ENCODE data around the gene PACS1.

PACS1 gene

DNA sequence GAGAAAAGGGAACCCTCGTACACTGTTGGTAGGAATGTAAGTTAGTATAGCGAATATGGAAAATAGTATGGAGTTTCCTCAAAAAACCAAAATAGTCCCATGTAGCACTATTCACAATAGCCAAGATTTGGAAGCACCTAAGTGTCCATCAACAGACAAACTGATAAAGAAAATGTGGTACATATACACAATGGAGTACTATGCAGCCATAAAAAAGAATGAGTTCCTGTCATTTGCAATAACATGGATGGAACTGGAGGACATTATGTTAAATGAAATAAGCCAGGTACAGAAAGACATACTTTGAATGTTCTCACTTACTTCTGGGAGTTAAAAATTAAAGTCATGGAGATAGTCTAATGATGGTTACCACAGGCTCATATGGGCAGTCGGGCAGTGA is 134.3 kb downstream of the PACS1 start:
- DNase-seq (ENCODE audit: extremely low spot score): no peak
- ChIA-PET POLR2A (no interaction called here), CTCF (no interaction called here)
- no peak for TF ChIP-seq HDGF (IDR thresholded peaks at IDR 0.05; ENCODE audit: borderline replicate concordance)
- no peak for TF ChIP-seq ELF4 (IDR thresholded peaks at IDR 0.05)
- TF ChIP-seq, protein P1, sequence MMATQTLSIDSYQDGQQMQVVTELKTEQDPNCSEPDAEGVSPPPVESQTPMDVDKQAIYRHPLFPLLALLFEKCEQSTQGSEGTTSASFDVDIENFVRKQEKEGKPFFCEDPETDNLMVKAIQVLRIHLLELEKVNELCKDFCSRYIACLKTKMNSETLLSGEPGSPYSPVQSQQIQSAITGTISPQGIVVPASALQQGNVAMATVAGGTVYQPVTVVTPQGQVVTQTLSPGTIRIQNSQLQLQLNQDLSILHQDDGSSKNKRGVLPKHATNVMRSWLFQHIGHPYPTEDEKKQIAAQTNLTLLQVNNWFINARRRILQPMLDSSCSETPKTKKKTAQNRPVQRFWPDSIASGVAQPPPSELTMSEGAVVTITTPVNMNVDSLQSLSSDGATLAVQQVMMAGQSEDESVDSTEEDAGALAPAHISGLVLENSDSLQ (IDR thresholded peaks at IDR 0.05): no peak
- no peak for TF ChIP-seq ARNT (IDR thresholded peaks at IDR 0.05)
- no peak for TF ChIP-seq FOXM1 (IDR thresholded peaks at IDR 0.05; ENCODE audit: borderline replicate concordance)
- no peak for TF ChIP-seq FOXK2 (IDR thresholded peaks at IDR 0.05)
- TF ChIP-seq SUZ12 (IDR thresholded peaks at IDR 0.05): no peak
- no peak for TF ChIP-seq LEF1 (IDR thresholded peaks at IDR 0.05; ENCODE audit: borderline replicate concordance)
- TF ChIP-seq NFRKB (IDR thresholded peaks at IDR 0.05): no peak
- TF ChIP-seq L3MBTL2 (conservative IDR thresholded peaks at IDR 0.05): no peak
- TF ChIP-seq FOXA1 (IDR thresholded peaks at IDR 0.05): no peak
- no peak for TF ChIP-seq CTBP1 (IDR thresholded peaks at IDR 0.05; ENCODE audit: borderline replicate concordance)
- no peak for TF ChIP-seq BHLHE40 (IDR thresholded peaks at IDR 0.05; ENCODE audit: borderline replicate concordance)
- TF ChIP-seq SP1 (IDR thresholded peaks at IDR 0.05): no peak
- TF ChIP-seq TARDBP (IDR thresholded peaks at IDR 0.05): no peak
- TF ChIP-seq ZNF384 (IDR thresholded peaks at IDR 0.05): no peak

GRCh38 chr11:66207816-66208215 is 137.7 kb downstream of the PACS1 start:
- no peak for TF ChIP-seq HDGF (IDR thresholded peaks at IDR 0.05; ENCODE audit: borderline replicate concordance)
- TF ChIP-seq BHLHE40 (IDR thresholded peaks at IDR 0.05; ENCODE audit: borderline replicate concordance): no peak
- no peak for TF ChIP-seq FOXK2 (IDR thresholded peaks at IDR 0.05)
- no peak for TF ChIP-seq ARNT (IDR thresholded peaks at IDR 0.05)
- no peak for TF ChIP-seq ELF4 (IDR thresholded peaks at IDR 0.05)
- no peak for TF ChIP-seq TARDBP (IDR thresholded peaks at IDR 0.05)
- no peak for TF ChIP-seq CTBP1 (IDR thresholded peaks at IDR 0.05; ENCODE audit: borderline replicate concordance)
- no peak for TF ChIP-seq SP1 (IDR thresholded peaks at IDR 0.05)
- no peak for TF ChIP-seq FOXA1 (IDR thresholded peaks at IDR 0.05)
- TF ChIP-seq L3MBTL2 (conservative IDR thresholded peaks at IDR 0.05): no peak
- TF ChIP-seq FOXM1 (IDR thresholded peaks at IDR 0.05; ENCODE audit: borderline replicate concordance): no peak
- TF ChIP-seq NFRKB (IDR thresholded peaks at IDR 0.05): no peak
- TF ChIP-seq, protein P1 (IDR thresholded peaks at IDR 0.05): no peak
- TF ChIP-seq ZNF384 (IDR thresholded peaks at IDR 0.05): no peak
- no peak for DNase-seq (ENCODE audit: extremely low spot score)
- POLR2A ChIA-PET: no interaction called here
- CTCF ChIA-PET: interaction anchor here (0.6 to 0.8 kb wide), 2 partner anchors 56 to 60 kb away, joined by 3 to 4 read pairs; no protein-coding TSS in a partner anchor

- CTCF ChIA-PET: no interaction called here
- no peak for TF ChIP-seq NFRKB (IDR thresholded peaks at IDR 0.05)
- no peak for TF ChIP-seq FOXA1 (IDR thresholded peaks at IDR 0.05)
- no peak for TF ChIP-seq TARDBP (IDR thresholded peaks at IDR 0.05)
- TF ChIP-seq L3MBTL2 (conservative IDR thresholded peaks at IDR 0.05): no peak
- TF ChIP-seq ELF4 (IDR thresholded peaks at IDR 0.05): no peak
- TF ChIP-seq, protein P1 (IDR thresholded peaks at IDR 0.05): no peak
- no peak for TF ChIP-seq FOXM1 (IDR thresholded peaks at IDR 0.05; ENCODE audit: borderline replicate concordance)
- no peak for TF ChIP-seq FOXK2 (IDR thresholded peaks at IDR 0.05)
- TF ChIP-seq ZNF384 (IDR thresholded peaks at IDR 0.05): no peak
- no peak for TF ChIP-seq SP1 (IDR thresholded peaks at IDR 0.05)
- no peak for TF ChIP-seq HDGF (IDR thresholded peaks at IDR 0.05; ENCODE audit: borderline replicate concordance)
- no peak for TF ChIP-seq LEF1 (IDR thresholded peaks at IDR 0.05; ENCODE audit: borderline replicate concordance)
- TF ChIP-seq BHLHE40 (IDR thresholded peaks at IDR 0.05; ENCODE audit: borderline replicate concordance): no peak
- no peak for TF ChIP-seq ARNT (IDR thresholded peaks at IDR 0.05)
- no peak for TF ChIP-seq SUZ12 (IDR thresholded peaks at IDR 0.05)
- TF ChIP-seq CTBP1 (IDR thresholded peaks at IDR 0.05; ENCODE audit: borderline replicate concordance): no peak
These were observed 141.0 kb downstream of the PACS1 start for GRCh38 chr11:66211100-66211499.

DNA sequence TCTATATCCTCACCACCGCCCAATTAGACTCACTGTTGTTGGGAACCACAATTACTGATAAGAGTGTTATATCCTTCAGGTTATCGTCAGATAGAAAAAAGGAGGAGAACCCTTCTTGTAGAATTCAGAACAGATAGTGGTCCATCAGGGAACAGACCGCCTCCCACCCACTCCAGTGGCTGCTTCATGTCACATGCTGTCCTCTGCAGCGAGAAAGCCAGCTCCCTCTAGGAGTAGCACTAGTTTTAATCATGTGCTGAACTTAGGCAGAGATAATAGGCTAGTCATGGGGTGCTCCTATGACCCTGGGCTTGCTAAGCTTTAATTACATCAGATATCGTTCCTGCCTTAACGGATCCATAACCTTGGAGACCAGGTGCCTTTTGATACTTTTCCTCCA is 146.8 kb downstream of the PACS1 start:
- TF ChIP-seq FOXA1 (IDR thresholded peaks at IDR 0.05) (no peak), BHLHE40 (IDR thresholded peaks at IDR 0.05; ENCODE audit: borderline replicate concordance) (no peak), FOXK2 (IDR thresholded peaks at IDR 0.05) (no peak), L3MBTL2 (conservative IDR thresholded peaks at IDR 0.05) (no peak), SP1 (IDR thresholded peaks at IDR 0.05) (no peak), CTBP1 (IDR thresholded peaks at IDR 0.05; ENCODE audit: borderline replicate concordance) (no peak), SUZ12 (IDR thresholded peaks at IDR 0.05) (no peak), FOXM1 (IDR thresholded peaks at IDR 0.05; ENCODE audit: borderline replicate concordance) (no peak), NFRKB (IDR thresholded peaks at IDR 0.05) (no peak), ZNF384 (IDR thresholded peaks at IDR 0.05) (no peak), HDGF (IDR thresholded peaks at IDR 0.05; ENCODE audit: borderline replicate concordance) (no peak), ARNT (IDR thresholded peaks at IDR 0.05) (no peak), ELF4 (IDR thresholded peaks at IDR 0.05) (no peak), LEF1 (IDR thresholded peaks at IDR 0.05; ENCODE audit: borderline replicate concordance) (no peak), TARDBP (IDR thresholded peaks at IDR 0.05) (no peak)
- TF ChIP-seq, protein P1 (IDR thresholded peaks at IDR 0.05): no peak
- DNase-seq (ENCODE audit: extremely low spot score): no peak
- ChIA-PET POLR2A (no interaction called here), CTCF (no interaction called here)

More at GRCh38 chr11:66211100-66211499, 141.0 kb downstream of the PACS1 start:
- POLR2A ChIA-PET: no interaction called here
- no peak for DNase-seq (ENCODE audit: extremely low spot score)

GRCh38 chr11:66218036-66218435 is 148.0 kb downstream of the PACS1 start:
- POLR2A ChIA-PET: no interaction called here
- TF ChIP-seq FOXM1 (IDR thresholded peaks at IDR 0.05; ENCODE audit: borderline replicate concordance): no peak
- TF ChIP-seq, protein P1 (IDR thresholded peaks at IDR 0.05): no peak
- TF ChIP-seq L3MBTL2 (conservative IDR thresholded peaks at IDR 0.05): no peak
- no peak for TF ChIP-seq LEF1 (IDR thresholded peaks at IDR 0.05; ENCODE audit: borderline replicate concordance)
- no peak for TF ChIP-seq SUZ12 (IDR thresholded peaks at IDR 0.05)
- no peak for TF ChIP-seq FOXA1 (IDR thresholded peaks at IDR 0.05)
- no peak for TF ChIP-seq NFRKB (IDR thresholded peaks at IDR 0.05)
- no peak for TF ChIP-seq TARDBP (IDR thresholded peaks at IDR 0.05)
- TF ChIP-seq FOXK2 (IDR thresholded peaks at IDR 0.05): no peak
- no peak for TF ChIP-seq ZNF384 (IDR thresholded peaks at IDR 0.05)
- no peak for TF ChIP-seq ARNT (IDR thresholded peaks at IDR 0.05)
- no peak for TF ChIP-seq ELF4 (IDR thresholded peaks at IDR 0.05)
- TF ChIP-seq HDGF (IDR thresholded peaks at IDR 0.05; ENCODE audit: borderline replicate concordance): no peak
- TF ChIP-seq BHLHE40 (IDR thresholded peaks at IDR 0.05; ENCODE audit: borderline replicate concordance): no peak
- no peak for TF ChIP-seq SP1 (IDR thresholded peaks at IDR 0.05)
- CTCF ChIA-PET: no interaction called here
- no peak for DNase-seq (ENCODE audit: extremely low spot score)

Data from HEK293T (cell line).